GM19035 (cell line): ENCODE results near the gene SDF4.
"Not testable (repeated sequence)": the region's sequence is repeated elsewhere in the genome, so short reads cannot be mapped to it uniquely, and the experiment has no call there.

Experiments
- ATAC-seq: cut with Tn5 transposase; IDR thresholded peaks from one replicate; pipeline ENCODE4 v1.9.1; 2021; ENCODE audit not compliant: unreplicated experiment

SDF4 gene

DNA sequence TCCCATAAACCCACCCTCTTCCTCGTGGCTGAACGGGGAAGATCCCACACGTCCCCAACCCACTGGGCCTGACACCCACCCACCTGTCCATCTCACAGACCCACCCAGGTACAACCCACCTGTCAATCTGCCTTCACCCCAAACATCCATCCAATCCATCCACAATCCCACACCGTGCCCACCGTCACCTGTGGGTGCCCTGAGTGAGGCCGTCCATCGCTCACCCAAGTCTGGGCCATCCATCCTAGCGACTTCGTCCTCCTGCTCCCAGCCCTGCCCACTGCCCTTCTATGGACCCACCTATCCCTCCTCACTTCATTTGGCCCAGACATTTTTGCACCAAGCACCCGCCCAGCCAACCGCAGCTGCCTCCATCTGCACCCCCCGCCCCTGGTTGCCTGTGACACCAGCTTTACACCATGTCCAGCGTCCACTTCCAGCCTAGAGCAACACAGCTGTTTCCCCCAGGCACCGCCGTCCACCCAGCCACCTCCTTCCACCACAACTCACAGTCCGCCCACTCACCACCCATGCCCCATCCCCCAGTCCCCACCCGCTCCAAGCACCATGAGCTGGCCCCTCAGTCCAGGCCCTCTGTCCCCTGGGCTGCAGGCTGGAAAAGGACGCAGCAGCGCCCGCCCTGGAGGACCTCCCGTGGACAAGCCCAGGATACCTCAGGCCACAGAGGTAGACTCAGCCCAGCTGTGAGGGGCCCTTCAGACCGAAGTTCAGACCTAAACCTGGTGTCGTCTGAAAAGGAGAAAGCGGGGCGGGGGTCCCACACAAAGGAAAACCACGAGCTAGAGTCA lies 50.5 kb downstream of the SDF4 start:
- no peak for ATAC-seq

DNA sequence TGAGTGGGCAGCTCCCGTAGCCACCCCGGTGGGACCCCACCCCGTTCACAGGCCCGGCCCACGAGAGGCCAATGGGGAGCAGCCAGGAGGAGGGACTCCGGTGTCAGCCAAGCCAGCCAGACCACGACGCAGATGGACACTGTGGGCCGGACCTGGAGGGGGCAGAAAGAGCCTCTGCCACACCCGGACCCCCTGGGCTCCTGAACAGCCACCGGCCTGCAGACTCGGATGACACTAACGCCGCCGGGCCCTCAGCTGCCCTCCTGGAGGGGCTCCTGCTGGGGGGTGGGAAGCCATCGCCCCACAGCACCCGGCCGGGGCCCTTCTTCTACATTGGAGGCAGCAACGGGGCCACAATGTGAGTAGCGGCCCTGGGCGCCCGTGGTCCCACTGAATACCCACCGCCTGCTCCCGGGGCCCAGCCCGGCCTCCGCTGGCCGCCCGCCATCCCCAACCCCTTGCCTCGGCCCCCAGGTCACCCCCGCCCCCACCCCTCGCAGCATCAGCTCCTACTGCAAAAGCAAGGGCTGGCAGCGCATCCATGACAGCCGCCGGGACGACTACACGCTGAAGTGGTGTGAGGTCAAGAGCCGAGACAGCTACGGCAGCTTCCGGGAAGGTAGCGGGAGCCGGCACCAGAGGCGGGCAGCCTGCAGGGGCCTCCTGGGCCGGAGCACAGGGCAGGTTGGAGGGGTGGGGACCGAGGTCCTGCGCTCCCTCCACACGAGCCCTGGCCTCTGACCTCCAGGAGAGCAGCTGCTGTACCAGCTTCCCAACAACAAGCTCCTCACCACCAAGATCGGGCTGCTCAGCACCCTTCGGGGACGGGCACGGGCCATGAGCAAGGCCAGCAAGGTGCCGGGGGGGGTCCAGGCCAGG lies 51.6 kb downstream of the SDF4 start:
- ATAC-seq = no peak

GRCh38 chr1:1179346-1179982 lies 52.3 kb downstream of the SDF4 start:
- no peak for ATAC-seq

- no peak for ATAC-seq
Observed at GRCh38 chr1:1178794-1179331, 52.9 kb downstream of the SDF4 start.

GRCh38 chr1:1177452-1178206 lies 54.2 kb downstream of the SDF4 start:
- ATAC-seq = no peak

DNA sequence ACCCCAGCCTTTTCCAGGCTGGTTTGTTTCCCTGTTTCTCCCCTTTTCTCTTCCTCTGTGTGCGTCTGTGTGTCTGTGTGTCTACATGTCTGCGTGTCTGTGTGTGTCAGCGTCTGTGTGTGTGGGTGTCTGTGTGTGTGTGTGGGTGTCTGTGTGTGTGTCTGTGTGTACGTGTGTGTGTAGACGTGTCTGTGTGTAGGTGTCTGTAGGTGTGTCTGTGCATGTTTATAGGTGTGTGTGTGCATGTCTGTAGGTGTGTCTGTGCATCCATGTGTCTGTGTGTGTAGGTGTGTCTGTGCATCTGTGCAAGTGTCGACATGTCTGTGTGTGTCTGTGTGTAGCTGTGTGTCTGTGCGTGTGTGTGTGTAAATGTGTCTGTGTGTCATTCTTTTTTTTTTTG lies 54.9 kb downstream of the SDF4 start:
- ATAC-seq = no peak

GRCh38 chr1:1176063-1176761 lies 55.6 kb downstream of the SDF4 start:
- ATAC-seq = not testable (repeated sequence)

GRCh38 chr1:1175221-1176062 lies 56.4 kb downstream of the SDF4 start:
- ATAC-seq = no peak

- ATAC-seq = no peak
Observed at GRCh38 chr1:1173793-1174415, 57.9 kb downstream of the SDF4 start, which contains the start of gene TTLL10. Gene TTLL10, plus strand, starts transcription at chr1:1173880. Its CDS starts 5,336 bp downstream, at chr1:1179216.

GRCh38 chr1:1173061-1173792 lies 58.6 kb downstream of the SDF4 start:
- ATAC-seq = no peak

- no peak for ATAC-seq
Observed at GRCh38 chr1:1171546-1172340, 60.1 kb downstream of the SDF4 start.

DNA sequence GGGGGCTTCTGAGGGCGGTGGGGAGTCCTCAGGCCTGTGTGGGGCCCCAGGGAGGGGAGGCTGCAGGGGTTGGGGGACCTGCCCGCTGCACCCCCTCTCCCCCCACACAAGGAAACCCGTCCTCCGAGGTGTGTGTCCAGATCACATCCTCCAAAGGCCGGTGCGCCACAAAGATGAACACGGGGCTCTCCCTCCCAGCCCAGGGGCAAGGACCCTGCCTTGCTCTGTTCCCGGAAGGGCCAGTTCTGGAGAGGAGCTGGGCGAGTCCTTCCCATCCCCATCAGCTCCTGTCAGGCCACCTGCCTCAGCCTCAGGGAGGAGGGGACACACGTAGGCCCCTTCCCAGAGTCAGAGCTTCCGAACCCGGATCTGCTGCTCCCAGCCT lies 60.6 kb downstream of the SDF4 start:
- no peak for ATAC-seq

- no peak for ATAC-seq
Observed at GRCh38 chr1:1170215-1171091, 61.3 kb downstream of the SDF4 start.

DNA sequence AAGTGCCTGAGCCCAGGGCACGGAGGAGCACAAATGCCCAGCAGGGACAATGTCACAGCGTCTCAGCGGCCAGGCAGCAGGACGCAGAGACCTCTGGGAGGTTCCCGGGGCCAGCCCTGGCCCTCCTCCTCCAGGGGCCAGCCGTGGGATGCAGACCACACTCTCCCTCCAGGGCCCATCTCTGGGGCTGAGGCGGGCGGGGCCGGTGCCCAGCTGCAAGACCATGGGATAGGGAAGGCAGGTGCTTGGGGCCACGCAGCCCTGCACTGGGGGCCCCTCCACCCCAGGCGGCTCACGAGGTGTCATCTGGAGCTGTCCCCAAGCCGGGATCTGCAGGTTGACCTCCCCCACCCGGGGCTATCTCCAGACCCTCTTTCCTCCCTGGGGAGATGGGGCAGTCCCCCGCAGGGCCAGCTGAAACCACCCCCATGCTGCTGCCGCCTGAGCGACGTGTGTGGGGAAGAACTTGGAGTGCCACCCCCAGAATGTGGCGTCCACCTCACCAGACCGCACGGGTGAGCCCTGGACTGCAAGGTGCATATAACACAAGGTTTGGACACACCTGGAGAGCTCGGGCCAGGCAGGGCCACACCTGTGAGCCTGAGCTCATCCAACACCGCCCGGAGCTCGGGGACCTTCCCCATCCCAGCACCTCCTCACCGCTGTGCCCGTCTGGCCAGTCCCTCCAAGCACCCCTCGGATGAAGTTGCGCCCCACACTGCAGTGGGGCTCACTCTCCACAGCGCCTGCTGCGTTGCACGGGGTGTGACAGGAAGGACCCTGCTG lies 62.2 kb downstream of the SDF4 start:
- no peak for ATAC-seq
